CD4-positive, CD25-positive, alpha-beta regulatory T cell (primary cell): ENCODE results near the gene TXN. TPM values are rescaled to one million over a fixed set of nuclear protein-coding genes. Genes with fewer than 3 reads are reported as not detected.

Experiments
- ATAC-seq, 2 donors: fragments of 150-1000 bp; cut with Tn5 transposase; one replicate each; pipeline ENCODE4 v1.10.0; 2021; ENCODE audit warnings: low read depth in 2 of 2, moderate number of reproducible peaks in 2 of 2, moderate library complexity in 1 of 2
- DNase-seq, 3 donors: peaks; one replicate each; pipeline versions ENCODE4 v3.0.0 to v3.0.0-alpha.2; 2012 to 2022; ENCODE audit warnings: mixed read lengths in 1 of 3
- H3K27ac ChIP-seq: one replicate; pipeline ENCODE4 v1.7.0; 2013; ENCODE audit warnings: mild to moderate bottlenecking, low read length; ENCODE audit not compliant: insufficient read depth, poor library complexity, severe bottlenecking
- H3K27me3 ChIP-seq: one replicate; pipeline ENCODE4 v1.7.0; 2013; ENCODE audit warnings: low read length; ENCODE audit not compliant: control insufficient read depth, insufficient read depth
- H3K36me3 ChIP-seq: one replicate; pipeline ENCODE4 v1.7.0; 2013; ENCODE audit warnings: mild to moderate bottlenecking, low read length, moderate library complexity; ENCODE audit not compliant: control insufficient read depth, insufficient read depth
- H3K4me1 ChIP-seq: 2 replicates; pipeline ENCODE4 v1.7.0; 2013; ENCODE audit warnings: mild to moderate bottlenecking, low read length; ENCODE audit not compliant: insufficient read depth, control insufficient read depth, poor library complexity, severe bottlenecking
- H3K4me3 ChIP-seq: one replicate; pipeline ENCODE4 v1.7.0; 2013; ENCODE audit warnings: low read depth, mild to moderate bottlenecking, low read length, moderate library complexity
- H3K9me3 ChIP-seq, 2 experiments: 1 replicate in 1 of 2; 2 replicates in 1 of 2; pipeline ENCODE4 v1.7.0; 2013; ENCODE audit warnings: low read length in 2 of 2, mild to moderate bottlenecking in 1 of 2, moderate library complexity in 1 of 2; ENCODE audit not compliant: control insufficient read depth in 2 of 2
- H3K27ac Mint-ChIP-seq, 3 donors: one replicate each; pipeline ENCODE4 v1.8.0; 2020 to 2022; ENCODE audit warnings: mild to moderate bottlenecking in 3 of 3, mixed read lengths in 3 of 3, moderate library complexity in 2 of 3
- H3K27me3 Mint-ChIP-seq: one replicate; pipeline ENCODE4 v1.8.0; 2022; ENCODE audit warnings: mild to moderate bottlenecking, mixed read lengths
- H3K36me3 Mint-ChIP-seq: one replicate; pipeline ENCODE4 v1.8.0; 2020; ENCODE audit warnings: mixed read lengths
- H3K4me1 Mint-ChIP-seq, 4 donors: one replicate each; pipeline ENCODE4 v1.8.0; 2020 to 2022; ENCODE audit warnings: mixed read lengths in 4 of 4, mild to moderate bottlenecking in 1 of 4
- H3K4me3 Mint-ChIP-seq, 4 donors: one replicate each; pipeline ENCODE4 v1.8.0; 2020 to 2022; ENCODE audit warnings: mild to moderate bottlenecking in 4 of 4, mixed read lengths in 4 of 4, moderate library complexity in 3 of 4
- H3K9me3 Mint-ChIP-seq, 7 donors: one replicate each; pipeline ENCODE4 v1.8.0; 2020 to 2022; ENCODE audit warnings: mixed read lengths in 7 of 7, mild to moderate bottlenecking in 3 of 7, moderate library complexity in 2 of 7
- polyA plus RNA-seq, 4 donors: library from polyadenylated mRNA; unstranded; fragments of 300-500 nt; fragmentation: Illumina TruSeq; gene quantifications; one replicate each; pipeline ENCODE4 v1.2.3, GENCODE V29; 2021
- total RNA-seq: library from RNA; stranded (reverse); gene quantifications from one replicate; pipeline ENCODE4 v1.2.3, GENCODE V29; 2022

The TXN gene
- total and polyA plus RNA-seq, 5 donors from 2014 or later: 58.4 to 277 (median 177) TPM

DNA sequence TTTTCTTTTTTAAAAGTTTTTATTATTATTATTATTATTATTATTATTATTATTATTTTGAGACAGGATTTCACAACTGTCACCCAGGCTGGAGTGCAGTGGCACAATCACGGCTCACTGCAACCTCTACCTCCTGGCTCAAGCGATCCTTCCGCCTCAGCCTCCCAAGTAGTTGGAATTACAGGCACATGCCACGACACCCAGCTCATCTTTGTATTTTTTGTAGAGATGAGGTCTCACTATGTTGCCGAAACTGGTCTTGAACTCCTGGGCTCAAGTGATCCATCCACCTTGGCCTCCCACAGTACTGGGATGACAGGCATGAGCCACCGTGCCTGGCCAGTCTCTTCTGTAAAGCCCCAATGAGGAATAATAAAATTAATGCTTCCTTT, 31.0 kb upstream of the TXN start:
- Mint-ChIP-seq H3K4me1 (no peaks in the 10 kb centered on the region), H3K27me3 (no peaks in the 10 kb centered on the region), H3K27ac (no peak overlapping the region), H3K36me3 (no peaks in the 10 kb centered on the region), H3K9me3 (peaks cover 0 to 2% (median 0%) of the 10 kb centered on the region in 7 donors), H3K4me3 (no peak overlapping the region)
- Histone ChIP-seq H3K4me1 (no peaks in the 10 kb centered on the region), H3K27ac (no peak overlapping the region), H3K9me3 (peaks cover 0 to 2% of the 10 kb centered on the region in 2 experiments), H3K27me3 (peaks cover 2% of the 10 kb centered on the region), H3K4me3 (no peak overlapping the region), H3K36me3 (no peaks in the 10 kb centered on the region)
- DNase-seq: no peak
- no peak for ATAC-seq

DNA sequence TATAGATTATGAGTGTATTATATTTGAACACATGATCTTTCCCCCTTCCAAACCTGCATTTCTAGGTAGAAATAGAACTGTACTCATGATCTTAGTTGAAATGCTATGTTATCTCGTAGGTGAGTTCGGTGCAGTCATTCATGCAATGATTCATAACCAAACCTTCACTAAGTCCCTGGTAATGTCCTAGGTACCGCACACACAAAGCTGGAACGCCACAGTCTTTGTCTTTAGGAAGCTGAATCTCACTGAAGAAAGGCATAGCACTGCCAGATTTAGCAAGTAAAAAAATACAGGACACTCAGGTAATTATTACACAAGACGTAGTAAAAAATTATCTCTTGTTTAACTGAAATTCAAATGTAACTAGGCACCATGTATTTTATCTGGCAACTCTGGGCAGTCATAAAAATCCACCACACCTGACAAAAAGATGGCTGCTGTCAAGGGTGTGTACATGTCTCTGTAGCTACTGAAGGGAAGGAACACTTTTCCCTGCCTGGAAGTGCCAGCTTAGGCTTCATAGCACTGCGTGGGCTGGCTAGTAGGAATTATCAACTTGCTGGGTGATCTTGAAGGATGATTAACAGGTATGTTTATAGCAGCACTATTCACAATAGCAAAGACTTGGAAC, 28.0 kb upstream of the TXN start:
- no peaks in the 10 kb centered on the region for H3K4me1 ChIP-seq
- no peak overlapping the region for H3K4me3 Mint-ChIP-seq
- no peak for ATAC-seq

DNA sequence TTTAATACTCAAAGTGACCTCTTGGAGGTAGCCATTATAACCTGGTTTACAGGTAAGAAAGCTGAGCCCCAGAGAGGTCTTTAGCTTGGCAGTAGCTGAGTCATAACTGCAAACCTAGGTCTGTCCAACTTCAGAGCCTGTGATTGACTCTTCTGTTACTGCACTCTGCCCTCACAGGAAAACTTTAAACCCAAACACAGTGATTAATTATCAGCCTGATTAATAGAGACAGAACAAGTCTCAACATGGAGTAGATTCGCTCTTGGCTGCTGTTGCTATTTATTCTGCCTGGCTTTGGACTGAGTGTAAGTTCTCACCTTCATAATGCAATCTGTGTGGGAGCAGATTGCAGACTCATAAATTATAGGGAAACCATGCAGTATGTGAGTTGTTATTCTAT, 27.4 kb upstream of the TXN start:
- Histone ChIP-seq H3K27me3 (peaks cover 2% of the 10 kb centered on the region), H3K27ac (no peak overlapping the region), H3K36me3 (no peaks in the 10 kb centered on the region), H3K9me3 (peaks cover 0 to 2% of the 10 kb centered on the region in 2 experiments), H3K4me1 (no peaks in the 10 kb centered on the region), H3K4me3 (no peak overlapping the region)
- ATAC-seq (no peak), DNase-seq (no peak)
- Mint-ChIP-seq H3K9me3 (peaks cover 0 to 2% (median 0%) of the 10 kb centered on the region in 7 donors), H3K27ac (no peak overlapping the region), H3K36me3 (no peaks in the 10 kb centered on the region), H3K4me3 (no peak overlapping the region), H3K27me3 (no peaks in the 10 kb centered on the region), H3K4me1 (no peaks in the 10 kb centered on the region)

More for the DNA sequence above, 28.0 kb upstream of the TXN start:
- no peak for DNase-seq
- H3K27me3 ChIP-seq: peaks cover 2% of the 10 kb centered on the region
- H3K36me3 ChIP-seq: no peaks in the 10 kb centered on the region
- Mint-ChIP-seq H3K36me3 (no peaks in the 10 kb centered on the region), H3K27me3 (no peaks in the 10 kb centered on the region), H3K27ac (no peak overlapping the region), H3K4me1 (no peaks in the 10 kb centered on the region), H3K9me3 (peaks cover 0 to 2% (median 0%) of the 10 kb centered on the region in 7 donors)
- no peak overlapping the region for H3K4me3 ChIP-seq
- peaks cover 0 to 2% of the 10 kb centered on the region in 2 experiments for H3K9me3 ChIP-seq
- H3K27ac ChIP-seq: no peak overlapping the region

DNA sequence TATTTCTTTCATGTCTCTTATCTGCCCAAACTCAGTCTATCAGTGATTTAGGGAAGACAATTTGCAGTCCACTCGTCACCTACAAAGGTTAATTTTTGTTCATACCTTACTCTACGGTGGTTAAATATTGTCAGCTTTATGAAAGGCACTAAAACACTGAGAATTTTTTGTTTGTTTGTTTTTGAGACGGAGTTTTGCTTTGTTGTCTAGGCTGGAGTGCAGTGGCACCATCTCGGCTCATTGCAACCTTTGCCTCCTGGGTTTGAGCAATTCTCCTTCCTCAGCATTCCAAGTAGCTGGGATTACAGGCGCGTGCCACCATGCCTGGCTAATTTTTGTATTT, 26.4 kb upstream of the TXN start:
- ATAC-seq: no peak
- peaks cover 2% of the 10 kb centered on the region for H3K27me3 ChIP-seq
- no peak overlapping the region for H3K27ac ChIP-seq
- no peaks in the 10 kb centered on the region for H3K36me3 ChIP-seq
- H3K4me3 ChIP-seq: no peak overlapping the region
- DNase-seq: no peak
- H3K27me3 Mint-ChIP-seq: peaks cover 4% of the 10 kb centered on the region
- H3K4me1 Mint-ChIP-seq: no peaks in the 10 kb centered on the region
- peaks cover 0 to 2% (median 0%) of the 10 kb centered on the region in 7 donors for H3K9me3 Mint-ChIP-seq
- no peaks in the 10 kb centered on the region for H3K36me3 Mint-ChIP-seq
- no peaks in the 10 kb centered on the region for H3K4me1 ChIP-seq
- H3K4me3 Mint-ChIP-seq: no peak overlapping the region
- H3K9me3 ChIP-seq: peaks cover 0 to 2% of the 10 kb centered on the region in 2 experiments
- H3K27ac Mint-ChIP-seq: no peak overlapping the region

DNA sequence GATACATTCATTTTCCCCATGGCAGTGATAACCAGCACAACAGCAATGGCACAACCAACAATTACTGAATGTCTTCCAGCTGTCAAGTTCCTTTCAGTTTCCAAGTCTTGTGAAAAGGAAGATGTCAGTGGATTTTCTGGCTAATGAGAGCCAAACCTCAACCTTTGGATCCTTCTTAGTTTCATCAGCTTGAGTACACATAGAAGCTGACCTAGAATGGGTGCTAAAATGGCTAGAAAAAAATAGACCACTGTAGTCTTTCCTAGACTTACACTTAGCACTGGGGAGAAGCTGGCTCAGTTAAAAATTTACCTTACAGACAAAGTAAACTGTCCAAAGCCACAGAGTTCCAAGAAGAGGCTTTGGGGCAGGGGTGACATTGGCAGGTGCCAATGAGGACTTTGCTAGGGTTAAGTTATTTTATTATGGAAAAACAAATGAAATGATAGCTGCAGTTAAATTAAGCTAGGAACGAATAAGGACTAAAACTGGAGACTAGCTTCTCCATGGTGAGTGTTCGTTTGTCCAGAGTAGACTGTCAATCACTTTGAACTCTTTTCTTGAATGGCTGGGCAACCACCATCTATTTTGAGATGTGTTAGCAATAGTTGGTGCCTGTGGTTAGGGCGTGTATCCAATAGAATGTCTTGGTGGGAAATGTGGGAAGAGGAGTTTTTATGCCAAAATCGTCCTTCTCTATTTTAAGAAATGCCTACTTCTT, 25.9 kb upstream of the TXN start:
- H3K27ac ChIP-seq: no peak overlapping the region
- peaks cover 0 to 2% of the 10 kb centered on the region in 2 experiments for H3K9me3 ChIP-seq
- Mint-ChIP-seq H3K36me3 (no peaks in the 10 kb centered on the region), H3K27ac (no peak overlapping the region), H3K9me3 (peaks cover 0 to 2% (median 0%) of the 10 kb centered on the region in 7 donors), H3K4me1 (no peaks in the 10 kb centered on the region), H3K4me3 (no peak overlapping the region), H3K27me3 (peaks cover 6% of the 10 kb centered on the region)
- H3K4me1 ChIP-seq: no peaks in the 10 kb centered on the region
- ATAC-seq: no peak
- H3K27me3 ChIP-seq: peaks cover 2% of the 10 kb centered on the region
- no peak for DNase-seq
- H3K4me3 ChIP-seq: no peak overlapping the region
- no peaks in the 10 kb centered on the region for H3K36me3 ChIP-seq

DNA sequence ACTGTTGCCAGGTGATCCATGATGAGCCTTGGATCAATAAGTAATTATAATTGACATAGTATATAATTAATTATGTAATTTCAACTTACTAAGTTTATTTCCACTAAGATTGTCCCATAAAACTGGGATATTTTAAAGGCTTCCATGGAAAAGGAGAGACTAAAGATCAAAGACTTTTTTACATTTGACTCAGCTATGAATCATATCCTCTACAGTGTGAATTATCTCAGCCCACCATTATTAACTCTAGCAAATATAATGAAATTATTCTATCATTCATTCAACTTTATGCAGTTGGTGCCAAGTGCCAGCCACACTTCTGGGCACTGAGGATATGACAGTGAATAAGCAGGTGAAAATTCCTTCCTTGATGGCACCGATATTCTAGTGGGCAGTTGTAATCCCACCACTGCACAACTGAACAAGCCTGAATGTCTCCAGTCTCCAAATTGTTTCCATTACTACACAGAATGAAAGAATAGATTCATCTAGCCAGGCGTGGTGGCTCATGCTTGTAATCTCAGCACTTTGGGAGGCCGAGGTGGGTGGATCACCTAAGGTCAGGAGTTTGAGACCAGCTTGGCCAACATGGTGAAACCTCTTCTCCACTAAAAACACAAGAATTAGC, 21.9 kb upstream of the TXN start:
- H3K27me3 Mint-ChIP-seq: peaks cover 15% of the 10 kb centered on the region
- DNase-seq (no peak), ATAC-seq (no peak)
- peaks cover 0 to 2% (median 0%) of the 10 kb centered on the region in 7 donors for H3K9me3 Mint-ChIP-seq
- no peaks in the 10 kb centered on the region for H3K4me1 ChIP-seq
- H3K36me3 Mint-ChIP-seq: no peaks in the 10 kb centered on the region
- H3K36me3 ChIP-seq: no peaks in the 10 kb centered on the region
- no peak overlapping the region for H3K4me3 Mint-ChIP-seq
- no peaks in the 10 kb centered on the region for H3K9me3 ChIP-seq
- H3K27ac Mint-ChIP-seq: no peak overlapping the region
- no peak overlapping the region for H3K4me3 ChIP-seq
- H3K4me1 Mint-ChIP-seq: no peaks in the 10 kb centered on the region
- no peak overlapping the region for H3K27ac ChIP-seq
- H3K27me3 ChIP-seq: peaks cover 3% of the 10 kb centered on the region

DNA sequence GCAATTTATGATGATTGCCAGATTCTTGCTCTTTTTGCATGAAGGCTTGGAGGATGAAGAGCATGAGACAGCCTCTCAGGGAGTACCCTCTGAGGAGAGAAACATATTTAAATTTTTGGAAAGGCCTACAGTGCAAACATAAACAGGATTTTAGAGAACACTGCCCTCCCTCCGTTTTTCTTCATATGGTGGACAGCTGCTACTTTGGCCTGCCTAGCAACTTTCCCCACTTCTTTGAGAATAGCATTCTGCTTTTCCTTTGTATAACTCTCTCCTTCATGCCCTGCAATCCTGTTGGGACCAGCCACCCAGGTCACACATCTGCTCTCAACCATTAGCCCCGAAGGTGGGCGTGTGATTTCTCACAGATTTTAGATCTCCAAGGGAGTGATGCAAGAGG, 20.5 kb upstream of the TXN start:
- Mint-ChIP-seq H3K36me3 (no peaks in the 10 kb centered on the region), H3K9me3 (no peaks in the 10 kb centered on the region), H3K27ac (no peak overlapping the region), H3K27me3 (peaks cover 19% of the 10 kb centered on the region), H3K4me1 (no peaks in the 10 kb centered on the region), H3K4me3 (no peak overlapping the region)
- peaks cover 9% of the 10 kb centered on the region for H3K27me3 ChIP-seq
- no peaks in the 10 kb centered on the region for H3K9me3 ChIP-seq
- H3K27ac ChIP-seq: no peak overlapping the region
- no peak for DNase-seq
- H3K4me1 ChIP-seq: no peaks in the 10 kb centered on the region
- H3K36me3 ChIP-seq: no peaks in the 10 kb centered on the region
- no peak overlapping the region for H3K4me3 ChIP-seq
- ATAC-seq: no peak
